IPS-NIHi7 (cell line): ENCODE data around the gene HYDIN.

ENCODE experiments used
- DNase-seq: peaks from one replicate; pipeline ENCODE4 v3.0.0; 2012; ENCODE audit warnings: mixed read lengths; ENCODE audit errors: extremely low spot score

HYDIN gene

DNA sequence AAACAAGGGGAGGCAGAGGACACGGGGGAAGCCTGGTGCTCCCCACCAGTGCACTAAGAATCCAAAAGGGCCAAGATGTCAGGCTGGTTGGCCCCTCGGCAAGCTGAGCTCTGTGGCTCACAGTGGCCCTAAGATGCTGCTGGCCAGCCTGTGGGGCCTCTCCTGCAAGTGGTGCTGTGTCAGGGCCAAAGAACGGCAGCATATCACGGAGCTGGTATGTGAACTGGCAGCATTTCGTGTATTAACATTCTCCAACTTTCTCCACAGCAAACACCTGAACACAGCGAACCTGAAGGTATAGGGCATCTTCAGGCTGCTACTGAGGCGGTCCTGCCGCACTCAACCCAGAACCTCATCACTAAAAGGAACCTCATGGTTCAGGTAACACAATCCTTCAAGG lies 464.3 kb downstream of the HYDIN start:
- DNase-seq = no peak

DNA sequence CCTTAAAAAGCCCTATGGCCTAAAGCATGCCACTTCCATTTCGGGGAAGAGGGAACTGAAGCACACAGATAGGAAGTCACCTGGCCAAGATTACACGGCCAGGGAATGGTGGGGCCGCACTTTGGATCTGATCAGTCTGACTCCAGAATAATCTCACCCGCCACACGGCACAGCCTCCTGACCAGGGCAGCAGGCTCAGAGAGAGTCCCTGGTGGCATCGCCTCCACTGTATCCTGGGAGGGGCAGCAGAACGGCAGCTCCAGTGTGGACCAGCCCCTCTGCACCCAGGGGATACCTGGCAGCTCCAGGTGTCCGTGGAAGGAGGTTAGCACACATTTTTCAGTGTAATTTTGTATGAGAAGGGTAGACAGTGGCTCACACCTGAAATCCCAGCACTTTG lies 465.0 kb downstream of the HYDIN start:
- no peak for DNase-seq

DNA sequence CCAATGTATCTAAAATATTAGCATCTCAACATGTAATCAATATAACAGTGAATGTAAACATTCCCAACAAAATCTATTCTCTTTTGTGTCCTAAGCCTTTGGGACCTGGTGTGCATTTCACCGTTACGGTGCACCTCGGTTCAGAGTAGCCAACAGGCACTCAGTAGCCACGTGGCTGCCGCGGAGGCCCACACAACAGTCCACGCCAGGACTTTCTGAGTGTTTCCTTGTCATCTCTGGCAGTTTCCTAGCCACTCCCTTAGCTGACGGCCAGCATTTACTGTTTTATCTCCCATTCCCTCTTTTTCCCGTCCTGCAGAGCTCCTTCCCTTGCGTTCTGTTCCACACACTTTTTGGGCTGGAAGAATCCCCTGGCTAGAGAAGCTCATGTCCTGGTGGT lies 465.9 kb downstream of the HYDIN start:
- no peak for DNase-seq

DNA sequence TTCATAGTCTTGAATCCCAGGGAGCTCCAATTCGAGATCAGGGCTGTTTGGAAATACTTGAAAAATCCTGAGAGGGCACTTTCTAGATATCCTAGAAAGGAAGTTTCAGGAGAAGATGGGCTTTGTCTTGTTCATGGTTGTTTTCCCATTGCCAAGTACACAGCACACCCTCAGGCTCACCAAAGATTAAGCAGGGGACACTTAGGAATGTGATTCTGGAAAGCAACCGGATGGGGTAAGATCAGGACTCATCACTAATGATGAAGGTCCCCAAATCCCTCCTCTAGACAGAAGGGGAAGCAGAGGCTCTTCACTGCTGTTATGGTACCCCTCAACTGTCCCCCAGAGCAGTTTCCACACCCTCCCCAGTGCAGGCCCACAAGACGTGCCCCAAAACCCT lies 470.3 kb downstream of the HYDIN start:
- DNase-seq = no peak

DNA sequence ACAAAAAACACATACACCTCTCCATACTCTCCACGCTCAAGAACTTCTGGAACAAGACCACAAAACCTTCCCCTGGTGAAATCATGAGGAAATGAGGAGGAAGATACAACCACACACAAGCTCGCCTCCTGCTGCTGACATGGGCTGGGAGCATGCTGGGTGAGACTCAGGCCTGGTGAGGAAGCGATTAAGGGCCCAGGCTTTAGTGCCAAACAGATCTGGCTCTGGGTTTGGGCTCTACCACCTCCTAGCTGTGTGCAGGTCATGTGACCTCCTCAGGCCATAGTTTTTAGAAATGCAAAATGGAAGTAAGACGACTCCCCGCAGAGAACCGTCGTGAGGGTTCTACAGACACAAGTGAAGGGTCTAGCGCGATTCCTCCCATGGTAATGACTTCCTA lies 470.9 kb downstream of the HYDIN start:
- no peak for DNase-seq

DNA sequence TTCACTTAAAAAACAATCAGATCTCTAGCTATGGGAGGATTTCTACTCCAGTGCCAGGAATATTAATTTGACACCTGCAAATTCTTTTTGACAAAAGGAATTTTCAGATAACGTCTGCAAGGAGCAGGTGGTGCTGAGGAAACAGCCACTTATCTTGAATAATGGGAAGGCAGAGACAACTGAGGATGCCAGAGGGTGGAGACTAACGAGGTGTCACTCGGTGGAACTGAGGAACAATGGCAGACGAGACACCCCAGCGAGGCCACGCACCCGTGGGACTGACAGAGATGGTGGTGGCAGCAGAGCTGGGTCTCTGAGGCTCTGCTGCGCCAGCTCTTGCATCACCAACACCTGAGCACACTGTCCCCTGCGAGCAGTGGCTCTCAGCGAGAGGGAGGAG lies 471.7 kb downstream of the HYDIN start:
- no peak for DNase-seq
